ENCODE results near the gene IGHMBP2.

The IGHMBP2 gene

GRCh38 chr11:68890490-68891231 lies 13.0 kb upstream of the IGHMBP2 start:
- DNase-seq (ENCODE audit: low spot score): no peak

- no peak for DNase-seq (ENCODE audit: low spot score)
These were observed 12.2 kb upstream of the IGHMBP2 start for GRCh38 chr11:68891351-68891948.

GRCh38 chr11:68892576-68892975 lies 11.1 kb upstream of the IGHMBP2 start:
- DNase-seq (ENCODE audit: low spot score): no peak

GRCh38 chr11:68893282-68893681 lies 10.4 kb upstream of the IGHMBP2 start:
- DNase-seq (ENCODE audit: low spot score): no peak

- DNase-seq (ENCODE audit: low spot score): no peak
These were observed 7.3 kb upstream of the IGHMBP2 start for GRCh38 chr11:68896171-68896959.

GRCh38 chr11:68897441-68897840 lies 6.2 kb upstream of the IGHMBP2 start:
- no peak for DNase-seq (ENCODE audit: low spot score)

- DNase-seq (ENCODE audit: low spot score): no peak
These were observed 2.8 kb upstream of the IGHMBP2 start for GRCh38 chr11:68900835-68901381.

GRCh38 chr11:68904248-68904847 lies 657 bp downstream of the IGHMBP2 start:
- DNase-seq (ENCODE audit: low spot score): peak; percentile 89

- DNase-seq (ENCODE audit: low spot score): no peak
These were observed 2.0 kb downstream of the IGHMBP2 start for GRCh38 chr11:68905421-68906360.

GRCh38 chr11:68908273-68908672 lies 4.6 kb downstream of the IGHMBP2 start:
- no peak for DNase-seq (ENCODE audit: low spot score)

- no peak for DNase-seq (ENCODE audit: low spot score)
These were observed 7.3 kb downstream of the IGHMBP2 start for GRCh38 chr11:68910965-68911364.

- no peak for DNase-seq (ENCODE audit: low spot score)
These were observed 8.0 kb downstream of the IGHMBP2 start for GRCh38 chr11:68911731-68912130.

- no peak for DNase-seq (ENCODE audit: low spot score)
These were observed 8.6 kb downstream of the IGHMBP2 start for GRCh38 chr11:68912254-68912653.

- DNase-seq (ENCODE audit: low spot score): no peak
These were observed 9.5 kb downstream of the IGHMBP2 start for GRCh38 chr11:68913188-68913587.

GRCh38 chr11:68914761-68915160 lies 11.1 kb downstream of the IGHMBP2 start:
- no peak for DNase-seq (ENCODE audit: low spot score)

- no peak for DNase-seq (ENCODE audit: low spot score)
These were observed 12.7 kb downstream of the IGHMBP2 start for GRCh38 chr11:68916439-68916838.

- no peak for DNase-seq (ENCODE audit: low spot score)
These were observed 19.9 kb downstream of the IGHMBP2 start for GRCh38 chr11:68923614-68924013.

- DNase-seq (ENCODE audit: low spot score): no peak
These were observed 20.6 kb downstream of the IGHMBP2 start for GRCh38 chr11:68924073-68924925.

GRCh38 chr11:68925611-68926010 lies 21.9 kb downstream of the IGHMBP2 start:
- DNase-seq (ENCODE audit: low spot score): no peak

All from HuH-7 (cell line).